GM12864 (cell line): ENCODE data around the gene TMPRSS2.

Source experiments
- DNase-seq: peaks from one replicate; pipeline ENCODE4 v3.0.0-alpha.2; 2011; ENCODE audit warnings: low read depth
- H3K4me3 ChIP-seq: 2 replicates; pipeline ENCODE4 v1.5.1; 2011; ENCODE audit warnings: mild to moderate bottlenecking, low read depth, low read length, control low read depth
- CTCF ChIP-seq: IDR thresholded peaks from 2 replicates; pipeline ENCODE4 v1.5.1; 2011; ENCODE audit warnings: low read depth, mild to moderate bottlenecking, moderate library complexity, low read length, control low read depth, inconsistent platforms; ENCODE audit errors: missing control alignments

The TMPRSS2 gene

GRCh38 chr21:41504030-41504429 lies 3.9 kb downstream of the TMPRSS2 start:
- TF ChIP-seq CTCF = no peak
- no peak overlapping the region for H3K4me3 ChIP-seq
- no peak for DNase-seq

- TF ChIP-seq CTCF = no peak
- DNase-seq = no peak
- H3K4me3 ChIP-seq = no peak overlapping the region
These were observed 4.6 kb downstream of the TMPRSS2 start for GRCh38 chr21:41503331-41503730.

GRCh38 chr21:41501919-41502318 lies 6.0 kb downstream of the TMPRSS2 start:
- no peak for DNase-seq
- TF ChIP-seq CTCF = no peak

GRCh38 chr21:41500931-41501381 lies 7.0 kb downstream of the TMPRSS2 start:
- no peak for TF ChIP-seq CTCF
- no peak overlapping the region for H3K4me3 ChIP-seq
- no peak for DNase-seq

More at GRCh38 chr21:41501919-41502318, 6.0 kb downstream of the TMPRSS2 start:
- no peak overlapping the region for H3K4me3 ChIP-seq

- TF ChIP-seq CTCF = no peak
- H3K4me3 ChIP-seq = no peak overlapping the region
- DNase-seq = no peak
These were observed 7.6 kb downstream of the TMPRSS2 start for GRCh38 chr21:41500363-41500762.

- DNase-seq = no peak
- no peak for TF ChIP-seq CTCF
- no peak overlapping the region for H3K4me3 ChIP-seq
These were observed 8.0 kb downstream of the TMPRSS2 start for GRCh38 chr21:41499920-41500319.

GRCh38 chr21:41497788-41498187 lies 10.2 kb downstream of the TMPRSS2 start:
- no peak for DNase-seq
- no peak overlapping the region for H3K4me3 ChIP-seq
- TF ChIP-seq CTCF = no peak
